Mucosa of descending colon (tissue), 3 donors: ENCODE results near the gene EPAS1. TPM values are rescaled to one million over a fixed set of nuclear protein-coding genes. Genes with fewer than 3 reads are reported as not detected.

Experiments used
- ATAC-seq: fragments of 200-7000 bp; cut with Tn5 transposase; one replicate; pipeline ENCODE4 v1.9.1; 2020; ENCODE audit warnings: mild to moderate bottlenecking, moderate library complexity
- DNase-seq, 3 donors: peaks; one replicate each; pipeline ENCODE4 v3.0.0-alpha.2; 2020
- H3K36me3 ChIP-seq: fragments of 200-600 bp; one replicate; pipeline ENCODE4 v1.8.0; 2021; ENCODE audit warnings: low read depth, mild to moderate bottlenecking
- H3K4me1 ChIP-seq: fragments of 200-600 bp; one replicate; pipeline ENCODE4 v1.8.0; 2021; ENCODE audit warnings: low read depth, mild to moderate bottlenecking
- H3K4me3 ChIP-seq: fragments of 200-600 bp; one replicate; pipeline ENCODE4 v1.8.0; 2021; ENCODE audit warnings: mild to moderate bottlenecking
- H3K9me3 ChIP-seq: fragments of 200-600 bp; one replicate; pipeline ENCODE4 v1.8.0; 2021; ENCODE audit warnings: mild to moderate bottlenecking
- intact Hi-C, 2 donors: fragments of 100-400 bp; cut with DNase I in 1 of 2; cut with micrococcal nuclease in 1 of 2; formaldehyde crosslinking; loops; one replicate each; pipeline versions ENCODE4 v1.11.0 to v1.11.1; 2022; cut with DNase I, micrococcal nuclease
- total RNA-seq, 3 donors: library from RNA; stranded (reverse); fragmentation: NEBNext Ultra II Directional in 2 of 3; extraction: Animal tissue kit (Norgen Biotek cat#: 25700) in 2 of 3; gene quantifications; one replicate each; pipeline versions ENCODE4 v1.2.1 to v1.2.4, GENCODE V29; 2021 to 2023
- TF ChIP-seq, protein P1 (sequence below): fragments of 200-600 bp; IDR thresholded peaks from one replicate; pipeline ENCODE4 v1.8.0; 2022; ENCODE audit warnings: antibody characterized with exemption, mild to moderate bottlenecking
- donor health status: DM: no; HTN: no; CAD: no; lungs with moderate emphysema.
- donor health status: DM: no; HTN: no; CAD: no.
- donor health status: DM: no; HTN: yes; CAD: no.

The EPAS1 gene
- total RNA-seq, 3 donors from 2014 or later = 126 to 251 (median 150) TPM

DNA sequence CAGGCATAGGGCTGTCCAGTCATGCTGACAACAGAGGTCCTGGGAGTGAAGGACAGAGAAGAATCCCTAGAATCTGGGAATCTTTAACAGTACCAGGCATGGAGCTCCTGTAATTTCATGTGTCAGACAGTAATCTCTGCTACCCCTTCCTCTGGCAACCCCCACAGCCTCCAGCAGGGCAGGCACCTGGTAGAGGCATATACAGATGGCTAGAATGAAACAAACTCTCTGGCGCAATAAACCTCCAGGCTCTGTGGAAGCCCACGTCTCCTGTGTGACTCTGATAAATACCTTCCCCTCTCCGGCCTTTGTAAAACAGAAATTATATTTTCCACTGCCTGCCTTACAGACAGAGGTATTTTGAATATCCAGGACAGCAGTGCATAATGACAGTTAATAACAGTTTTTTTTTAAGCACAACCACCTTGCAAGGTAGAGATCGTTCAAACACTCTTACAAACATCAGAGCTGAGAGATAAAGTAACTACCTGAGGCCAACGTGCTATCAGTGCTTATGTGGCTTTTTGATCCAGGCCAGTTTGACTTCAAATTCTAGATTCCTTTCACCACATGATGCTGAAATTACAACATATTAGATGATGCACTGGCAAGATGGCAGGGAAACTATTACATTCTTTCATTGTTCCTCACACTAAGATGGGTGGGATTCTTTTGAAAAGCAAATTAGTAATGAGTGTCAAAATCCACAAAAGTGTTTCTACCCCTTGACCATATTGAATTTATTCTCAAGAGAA is 134.5 kb downstream of the EPAS1 start:
- intact Hi-C loops = no loop called here
- H3K9me3 ChIP-seq = no peaks in the 10 kb centered on the region
- TF ChIP-seq, protein P1, sequence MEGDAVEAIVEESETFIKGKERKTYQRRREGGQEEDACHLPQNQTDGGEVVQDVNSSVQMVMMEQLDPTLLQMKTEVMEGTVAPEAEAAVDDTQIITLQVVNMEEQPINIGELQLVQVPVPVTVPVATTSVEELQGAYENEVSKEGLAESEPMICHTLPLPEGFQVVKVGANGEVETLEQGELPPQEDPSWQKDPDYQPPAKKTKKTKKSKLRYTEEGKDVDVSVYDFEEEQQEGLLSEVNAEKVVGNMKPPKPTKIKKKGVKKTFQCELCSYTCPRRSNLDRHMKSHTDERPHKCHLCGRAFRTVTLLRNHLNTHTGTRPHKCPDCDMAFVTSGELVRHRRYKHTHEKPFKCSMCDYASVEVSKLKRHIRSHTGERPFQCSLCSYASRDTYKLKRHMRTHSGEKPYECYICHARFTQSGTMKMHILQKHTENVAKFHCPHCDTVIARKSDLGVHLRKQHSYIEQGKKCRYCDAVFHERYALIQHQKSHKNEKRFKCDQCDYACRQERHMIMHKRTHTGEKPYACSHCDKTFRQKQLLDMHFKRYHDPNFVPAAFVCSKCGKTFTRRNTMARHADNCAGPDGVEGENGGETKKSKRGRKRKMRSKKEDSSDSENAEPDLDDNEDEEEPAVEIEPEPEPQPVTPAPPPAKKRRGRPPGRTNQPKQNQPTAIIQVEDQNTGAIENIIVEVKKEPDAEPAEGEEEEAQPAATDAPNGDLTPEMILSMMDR = no peak
- H3K36me3 ChIP-seq = no peaks in the 10 kb centered on the region
- no peak overlapping the region for H3K4me3 ChIP-seq
- no peaks in the 10 kb centered on the region for H3K4me1 ChIP-seq
- no peak for ATAC-seq
- no peak for DNase-seq

DNA sequence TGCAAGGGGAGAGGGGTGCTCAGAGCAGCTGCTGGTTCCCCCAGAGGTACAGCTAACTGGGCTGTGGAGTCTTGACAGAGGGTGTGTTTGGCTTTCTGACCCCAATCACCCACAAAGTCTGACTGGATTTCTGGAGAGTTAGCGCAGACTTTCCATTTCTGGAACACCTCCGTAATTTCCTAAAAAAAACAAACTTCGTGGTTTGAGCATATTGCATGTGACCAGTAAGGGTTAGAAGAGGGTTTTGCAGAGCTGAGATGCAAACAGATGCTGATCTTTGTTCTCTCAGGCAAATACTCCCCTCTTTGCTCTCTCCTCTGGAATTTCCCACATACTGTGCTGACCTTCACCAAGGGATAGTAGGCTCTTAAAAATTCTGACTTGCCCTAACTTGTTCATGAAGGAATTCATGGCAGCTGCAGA is 137.7 kb downstream of the EPAS1 start:
- ATAC-seq (no peak), DNase-seq (no peak)
- no peak overlapping the region for H3K4me3 ChIP-seq
- TF ChIP-seq, protein P1 = no peak
- intact Hi-C loops = no loop called here
- no peaks in the 10 kb centered on the region for H3K36me3 ChIP-seq
- no peaks in the 10 kb centered on the region for H3K9me3 ChIP-seq
- H3K4me1 ChIP-seq = no peaks in the 10 kb centered on the region

DNA sequence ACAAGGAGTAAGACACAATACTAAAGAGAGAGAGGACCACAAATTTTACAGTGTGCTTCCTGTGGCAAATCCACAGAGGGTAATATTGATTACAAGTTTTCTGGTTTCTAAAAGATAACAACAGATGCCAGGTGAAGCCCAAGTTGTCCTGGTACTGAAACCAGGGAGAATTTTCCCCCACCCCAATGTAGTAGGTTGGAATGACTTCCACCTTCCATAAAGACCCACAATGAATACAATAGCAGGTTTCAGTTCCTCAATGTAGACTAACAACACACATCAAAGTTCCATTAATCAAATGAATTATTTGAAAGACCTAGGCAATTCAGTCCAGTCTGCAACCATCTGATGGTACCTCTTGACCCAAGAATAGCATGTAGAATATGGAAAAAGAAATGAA is 138.1 kb downstream of the EPAS1 start:
- ATAC-seq = no peak
- Histone ChIP-seq H3K36me3 (no peaks in the 10 kb centered on the region), H3K4me1 (no peaks in the 10 kb centered on the region), H3K9me3 (no peaks in the 10 kb centered on the region), H3K4me3 (no peak overlapping the region)
- intact Hi-C loops = no loop called here
- TF ChIP-seq, protein P1 = no peak
- no peak for DNase-seq

DNA sequence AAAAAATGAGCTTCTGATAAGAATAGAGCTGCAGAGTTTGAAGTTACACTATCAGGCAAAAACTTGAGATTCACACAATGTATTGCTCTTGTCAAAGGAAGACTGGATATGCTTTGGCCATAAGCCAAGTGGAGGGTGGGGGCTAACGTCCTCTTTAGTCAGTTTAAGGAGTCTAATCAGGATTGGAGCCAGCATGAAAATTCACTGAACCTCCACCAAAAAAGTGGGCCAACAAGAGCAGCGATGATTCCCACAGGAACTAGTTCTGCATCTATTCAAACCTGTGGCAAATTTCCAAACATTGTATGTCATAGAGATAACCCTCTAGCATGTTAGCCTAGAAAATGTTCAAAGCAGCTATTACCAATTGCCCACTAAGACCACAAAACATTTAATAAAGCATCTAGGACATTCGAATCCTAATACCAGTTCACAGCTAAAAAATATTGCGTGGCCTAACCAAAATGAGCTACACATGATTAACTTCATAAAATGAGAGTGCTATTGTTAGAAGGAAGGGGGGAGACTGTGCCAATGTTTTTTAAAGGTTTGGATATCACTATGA is 138.7 kb downstream of the EPAS1 start:
- no peak for ATAC-seq
- intact Hi-C loops = no loop called here
- no peak for DNase-seq
- H3K9me3 ChIP-seq = no peaks in the 10 kb centered on the region
- no peak overlapping the region for H3K4me3 ChIP-seq
- no peaks in the 10 kb centered on the region for H3K4me1 ChIP-seq
- TF ChIP-seq, protein P1 = no peak
- no peaks in the 10 kb centered on the region for H3K36me3 ChIP-seq

Other genes with a start within 250 kb of the EPAS1 start
- not detected for gene TMEM247, start 182.2 kb downstream of the EPAS1 start, total RNA-seq
- gene RHOQ, start 245.1 kb downstream of the EPAS1 start, total RNA-seq = 100 to 1,000 TPM in 1 of 3 donors, 10 to 100 TPM in 1, 1 to 10 TPM in 1; 9.6 to 103 (median 26.8) TPM
- 1 to 10 TPM; 1.4 to 6.4 (median 3.7) TPM for gene ATP6V1E2, start 245.2 kb downstream of the EPAS1 start, total RNA-seq